ENCODE data around the gene TCF12.
"Not testable (repeated sequence)": the region's sequence is repeated elsewhere in the genome, so short reads cannot be mapped to it uniquely, and the experiment has no call there.

Gene TCF12

DNA sequence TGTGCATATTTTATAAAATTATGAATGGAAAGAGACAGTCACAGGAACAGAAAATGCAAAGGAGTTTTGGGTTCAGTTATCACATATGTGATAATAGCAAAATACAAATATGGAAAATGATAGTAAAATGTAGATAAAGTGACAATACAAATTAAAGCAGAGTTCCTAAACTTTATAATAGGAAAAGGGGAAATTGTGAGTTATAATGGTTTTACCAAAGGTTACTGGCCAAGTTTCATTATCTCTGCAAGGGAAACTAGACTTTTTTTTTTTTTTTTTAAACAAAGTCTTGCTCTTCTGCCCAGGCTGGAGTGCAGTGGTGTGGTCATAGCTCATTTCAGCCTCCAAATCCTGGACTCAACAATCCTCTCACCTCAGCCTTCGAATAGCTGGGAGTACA, 229.2 kb downstream of the TCF12 start:
- DNase-seq, result no peak

DNA sequence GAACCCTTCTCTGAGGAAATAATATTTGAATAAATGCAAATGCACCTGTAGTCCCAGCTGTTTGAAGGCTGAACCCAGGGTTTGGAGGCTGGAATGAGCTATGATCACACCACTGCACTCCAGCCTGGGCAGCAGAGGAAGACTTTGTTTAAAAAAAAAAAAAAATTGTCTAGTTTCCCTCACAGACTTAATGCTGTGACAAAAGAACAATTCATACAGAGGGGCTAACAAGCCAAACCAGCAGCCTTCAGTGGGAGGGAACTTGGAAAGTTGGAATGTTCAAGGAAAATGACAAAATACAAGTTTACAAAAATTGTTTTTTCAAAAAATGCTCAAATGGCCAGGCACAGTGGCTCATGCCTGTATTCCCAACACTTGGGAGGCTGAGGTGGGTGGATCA, 229.8 kb downstream of the TCF12 start:
- DNase-seq, result no peak

DNA sequence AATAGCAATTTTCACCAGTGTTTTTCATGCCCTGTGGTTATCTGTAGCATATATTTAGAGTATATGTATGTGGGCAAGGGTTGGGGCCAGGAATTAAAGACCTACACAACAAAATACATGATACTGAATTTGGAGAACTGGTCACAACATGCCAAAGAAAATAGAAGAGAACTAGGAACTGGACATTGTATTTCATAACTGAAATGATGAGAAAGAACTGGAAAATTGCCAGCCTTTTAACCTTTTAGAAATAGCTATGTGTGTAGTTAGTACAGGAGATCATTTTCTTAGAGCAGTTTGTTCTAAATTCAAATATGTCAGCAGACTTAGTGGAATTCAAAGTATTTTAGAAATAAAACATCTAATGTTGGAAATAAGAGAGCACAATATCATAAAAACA, 230.8 kb downstream of the TCF12 start:
- no peak for DNase-seq

- DNase-seq, result no peak
Observed at GRCh38 chr15:57150066-57150865, 231.8 kb downstream of the TCF12 start.

DNA sequence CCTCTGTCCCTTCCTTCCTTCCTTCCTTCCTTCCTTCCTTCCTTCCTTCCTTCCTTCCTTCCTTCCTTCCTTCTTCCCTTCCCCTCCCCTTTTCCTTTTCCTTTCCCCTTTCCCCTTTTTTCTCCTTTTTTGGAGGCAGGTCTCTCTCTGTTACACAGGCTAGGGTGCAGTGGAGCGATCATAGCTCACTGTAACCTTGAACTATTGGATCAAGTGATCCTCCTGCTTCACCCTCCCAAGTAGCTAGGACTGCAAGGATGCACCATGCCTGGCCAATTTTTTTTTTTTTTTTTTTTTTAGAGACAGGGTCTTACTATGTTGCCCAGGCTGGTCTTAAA, 232.4 kb downstream of the TCF12 start:
- DNase-seq, result not testable (repeated sequence)

DNA sequence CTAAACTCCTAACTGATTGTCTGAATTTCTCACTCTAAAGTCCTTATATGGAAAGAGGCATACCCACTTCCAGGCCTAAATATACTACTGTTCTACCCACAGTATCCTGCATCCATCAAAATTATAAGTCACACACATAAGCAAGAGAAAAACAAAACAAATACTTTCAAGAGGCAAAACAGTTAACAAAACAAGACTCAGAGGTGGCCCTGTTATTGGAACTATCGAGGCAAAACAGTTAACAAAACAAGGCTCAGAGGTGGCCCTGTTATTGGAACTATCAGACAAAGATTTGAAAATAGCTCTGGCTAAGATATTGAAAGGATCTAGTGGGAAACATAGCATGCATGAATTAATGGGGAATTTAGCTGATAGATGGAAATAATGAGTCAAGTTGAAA, 233.7 kb downstream of the TCF12 start:
- no peak for DNase-seq

- DNase-seq, result no peak
Observed at GRCh38 chr15:57152666-57153539, 234.5 kb downstream of the TCF12 start.

- DNase-seq, result no peak
Observed at GRCh38 chr15:57156210-57156884, 237.9 kb downstream of the TCF12 start.

GRCh38 chr15:57158589-57158988, 240.1 kb downstream of the TCF12 start:
- DNase-seq, result peak; percentile 26

DNA sequence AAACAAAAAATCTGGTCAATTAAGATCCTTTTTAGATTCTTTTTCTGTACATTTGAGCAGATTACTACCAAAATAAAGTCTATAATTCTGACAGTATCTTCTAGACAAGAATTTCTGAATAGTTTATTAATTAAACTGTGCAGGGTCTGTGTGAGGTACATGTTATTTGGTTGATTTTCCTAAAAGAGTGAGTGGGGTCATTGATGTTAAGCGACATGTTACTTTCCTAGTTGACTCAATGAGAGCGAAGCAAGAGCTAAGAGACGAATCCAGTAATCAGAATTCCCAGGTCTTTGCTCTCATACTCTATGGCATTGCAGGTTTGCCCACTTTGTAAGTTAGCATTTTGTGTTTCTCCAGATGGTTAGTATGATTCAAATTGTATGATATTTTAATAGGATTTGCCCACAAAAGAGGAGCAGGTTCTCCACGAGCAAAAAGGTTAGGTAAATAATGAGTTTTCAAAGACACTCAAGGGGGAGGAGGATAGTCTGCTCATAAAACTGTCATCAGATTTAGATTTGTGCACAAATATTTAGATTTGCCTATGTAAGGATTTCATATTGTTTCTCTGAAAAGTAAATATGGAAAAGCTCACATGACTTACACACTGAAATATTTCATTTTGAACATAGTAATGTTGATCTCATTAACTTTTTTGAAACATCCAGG, 240.7 kb downstream of the TCF12 start:
- DNase-seq, result no peak

GRCh38 chr15:57159767-57160166, 241.3 kb downstream of the TCF12 start:
- no peak for DNase-seq

GRCh38 chr15:57160823-57161560, 242.5 kb downstream of the TCF12 start:
- DNase-seq, result no peak

- not testable (repeated sequence) for DNase-seq
Observed at GRCh38 chr15:57164251-57164650, 245.8 kb downstream of the TCF12 start.

DNA sequence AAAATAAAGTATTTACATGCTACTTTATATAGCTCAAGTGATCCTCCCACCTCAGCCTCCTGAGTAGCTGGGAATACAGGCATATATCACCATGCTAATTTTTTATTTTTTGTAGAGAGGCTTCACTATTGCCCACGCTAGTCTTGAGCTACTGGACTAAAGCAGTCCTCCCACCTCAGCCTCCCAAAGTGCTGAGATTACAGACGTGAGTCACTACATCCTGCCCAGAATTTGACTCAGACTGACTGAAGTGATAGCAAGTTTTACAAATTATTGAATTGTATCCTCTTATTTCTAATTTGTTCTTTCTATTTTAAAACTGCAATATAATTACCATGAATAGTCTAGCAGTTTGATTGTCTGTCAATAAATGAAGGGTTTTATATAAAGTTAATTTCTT, 247.5 kb downstream of the TCF12 start:
- no peak for DNase-seq

GRCh38 chr15:57167821-57168395, 249.5 kb downstream of the TCF12 start:
- DNase-seq, result no peak

- DNase-seq, result no peak
Observed at GRCh38 chr15:57169643-57170042, 251.2 kb downstream of the TCF12 start.

DNA sequence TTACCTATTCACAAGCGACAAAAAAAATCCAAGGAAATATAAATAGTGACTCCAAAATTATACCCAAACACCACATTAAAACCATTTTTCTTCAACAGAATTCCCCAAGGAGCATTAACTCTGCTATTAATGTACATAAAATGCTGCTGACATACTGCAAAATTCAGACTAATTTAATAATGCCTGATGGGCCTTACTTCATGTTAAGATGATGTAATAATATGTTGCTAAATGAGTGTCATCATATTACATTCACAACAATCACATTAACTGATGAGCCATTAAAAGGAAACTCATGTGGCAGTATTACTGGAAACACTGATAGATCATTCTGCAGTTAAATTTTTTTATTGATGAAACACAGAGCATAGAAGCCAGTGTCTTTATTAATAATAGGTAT, 253.0 kb downstream of the TCF12 start:
- no peak for DNase-seq

DNA sequence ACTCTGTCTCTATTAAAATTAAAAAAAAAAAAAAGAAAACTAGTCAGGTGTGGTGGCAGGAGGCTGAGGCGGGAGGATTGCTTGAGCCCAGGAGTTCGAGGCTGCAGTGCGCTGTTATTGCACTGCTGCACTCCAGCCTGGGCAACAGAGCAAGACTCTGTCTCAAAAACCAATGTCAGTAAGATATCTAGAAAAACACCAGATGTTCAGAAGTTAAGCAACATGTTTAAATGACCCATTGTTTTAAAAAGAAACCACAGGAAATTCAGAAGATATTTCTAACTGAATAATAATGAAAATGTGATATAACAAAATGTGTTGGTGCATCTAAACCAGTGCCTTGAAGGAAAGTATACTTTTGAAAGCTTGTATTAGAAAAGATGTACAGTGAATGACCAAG, 254.5 kb downstream of the TCF12 start:
- DNase-seq, result no peak

DNA sequence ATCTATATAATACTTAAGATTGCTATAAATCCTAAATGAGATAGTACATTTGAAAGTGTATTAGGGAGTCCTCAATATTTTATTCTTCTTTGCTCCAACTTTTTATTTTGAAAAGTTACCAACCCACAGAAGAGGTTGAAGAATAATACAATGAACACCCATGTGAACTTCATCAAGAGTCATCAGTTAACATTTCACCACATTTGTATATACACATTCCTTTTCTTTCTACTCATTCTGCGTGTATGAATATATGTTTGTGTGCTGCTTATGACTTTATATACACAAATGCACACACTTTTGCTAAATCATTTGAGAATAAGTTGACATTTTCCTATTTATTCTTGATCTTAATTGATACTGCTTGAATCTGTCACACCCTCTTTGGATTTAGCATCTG, 264.6 kb downstream of the TCF12 start:
- DNase-seq, result no peak

DNA sequence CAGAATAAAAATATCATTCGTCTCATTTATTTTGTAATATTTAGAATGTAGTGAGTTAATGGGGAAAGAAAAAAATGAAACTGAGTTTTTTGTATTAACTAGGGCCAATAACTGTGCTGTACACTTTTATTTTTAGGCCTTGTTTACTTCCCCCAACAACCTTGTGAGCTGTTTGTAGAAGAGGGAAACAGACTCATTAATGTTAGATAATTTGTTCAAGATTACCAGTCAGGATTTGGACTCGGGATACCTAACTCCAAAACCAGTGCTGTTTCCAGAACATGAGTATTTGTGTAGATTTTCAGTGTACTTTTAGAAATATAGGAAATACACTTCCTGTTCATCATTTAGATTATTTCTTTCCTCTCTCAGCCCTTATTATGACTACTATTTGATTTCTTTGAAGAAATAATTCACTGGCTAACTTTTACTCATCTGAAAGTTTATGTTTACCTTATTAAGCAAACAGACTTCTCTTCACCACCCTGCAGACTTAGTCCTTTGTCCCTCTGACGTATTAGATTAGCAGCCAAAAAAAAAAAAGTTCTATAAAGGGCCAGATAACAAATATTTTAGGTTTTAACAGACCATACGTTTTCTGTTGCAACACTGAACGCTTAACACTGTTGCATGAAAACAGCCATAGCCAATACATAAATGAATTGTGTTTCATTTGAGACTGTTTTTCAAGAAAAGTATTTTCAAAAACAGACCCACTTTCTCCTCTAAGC, 265.3 kb downstream of the TCF12 start:
- DNase-seq, result no peak

DNA sequence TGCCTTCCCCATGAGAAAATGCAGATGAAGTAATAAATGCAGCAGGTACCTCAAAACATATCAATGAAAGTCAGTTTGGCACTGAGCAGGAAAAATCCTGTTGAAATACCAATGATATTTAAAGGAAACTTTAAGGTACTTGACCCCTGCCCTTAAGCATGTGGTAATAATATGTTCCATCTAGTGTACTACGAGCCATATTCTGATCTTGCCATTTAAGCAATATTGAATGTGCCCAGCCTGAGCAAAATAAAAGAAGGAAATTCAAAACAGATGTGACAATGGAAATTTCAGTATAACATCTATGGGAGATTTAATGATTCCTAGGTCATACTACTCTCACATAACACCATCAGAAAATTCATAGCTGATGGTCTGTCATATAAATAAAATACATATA, 266.1 kb downstream of the TCF12 start:
- DNase-seq, result no peak

Data from eye (tissue), 1 donor.